ENCODE results near the gene ZNF207. TPM values are rescaled to one million over a fixed set of nuclear protein-coding genes. Genes with fewer than 3 reads are reported as not detected.

Gene ZNF207
- total and polyA plus RNA-seq, 2 donors, result 82.0 to 241 TPM

- no peak for DNase-seq (ENCODE audit: extremely low spot score)
- WGBS, result 94% methylated on average over 15 of the region's 15 CpGs
- no peak overlapping the region for H3K4me3 ChIP-seq (ENCODE audit: low read depth, low read length)
- H3K36me3 ChIP-seq (ENCODE audit: insufficient read depth), result no peaks in the 10 kb centered on the region
- H3K4me1 ChIP-seq (ENCODE audit: insufficient read depth), result no peaks in the 10 kb centered on the region
- H3K27ac ChIP-seq (ENCODE audit: low read depth), result no peak overlapping the region
Measured at GRCh38 chr17:32320847-32321246, 29.1 kb upstream of the ZNF207 start.

- no peak for DNase-seq (ENCODE audit: extremely low spot score)
- no peak overlapping the region for H3K27ac ChIP-seq (ENCODE audit: low read depth)
- 95% methylated on average over 10 of the region's 10 CpGs for WGBS
Measured at GRCh38 chr17:32323046-32323445, 26.9 kb upstream of the ZNF207 start.

GRCh38 chr17:32323811-32324491 is 26.0 kb upstream of the ZNF207 start:
- DNase-seq (ENCODE audit: extremely low spot score), result no peak
- WGBS, result 32% methylated on average over 11 of the region's 11 CpGs
- Histone ChIP-seq H3K27ac (ENCODE audit: low read depth) (no peak overlapping the region), H3K4me3 (ENCODE audit: low read depth, low read length) (no peak overlapping the region), H3K36me3 (ENCODE audit: insufficient read depth) (no peaks in the 10 kb centered on the region), H3K4me1 (ENCODE audit: insufficient read depth) (no peaks in the 10 kb centered on the region)

More at GRCh38 chr17:32323046-32323445, 26.9 kb upstream of the ZNF207 start:
- H3K36me3 ChIP-seq (ENCODE audit: insufficient read depth), result no peaks in the 10 kb centered on the region
- H3K4me3 ChIP-seq (ENCODE audit: low read depth, low read length), result no peak overlapping the region
- H3K4me1 ChIP-seq (ENCODE audit: insufficient read depth), result no peaks in the 10 kb centered on the region

- H3K27ac ChIP-seq (ENCODE audit: low read depth), result no peak overlapping the region
- 93% methylated on average over 1 of the region's 1 CpG for WGBS
- H3K4me3 ChIP-seq (ENCODE audit: low read depth, low read length), result no peak overlapping the region
- H3K4me1 ChIP-seq (ENCODE audit: insufficient read depth), result no peaks in the 10 kb centered on the region
- no peak for DNase-seq (ENCODE audit: extremely low spot score)
- no peaks in the 10 kb centered on the region for H3K36me3 ChIP-seq (ENCODE audit: insufficient read depth)
Measured at GRCh38 chr17:32327911-32328310, 22.0 kb upstream of the ZNF207 start.

GRCh38 chr17:32330147-32330546 is 19.8 kb upstream of the ZNF207 start:
- Histone ChIP-seq H3K4me1 (ENCODE audit: insufficient read depth) (no peaks in the 10 kb centered on the region), H3K36me3 (ENCODE audit: insufficient read depth) (no peaks in the 10 kb centered on the region), H3K4me3 (ENCODE audit: low read depth, low read length) (no peak overlapping the region), H3K27ac (ENCODE audit: low read depth) (no peak overlapping the region)
- 75% methylated on average over 3 of the region's 3 CpGs for WGBS
- DNase-seq (ENCODE audit: extremely low spot score), result no peak

- Histone ChIP-seq H3K27ac (ENCODE audit: low read depth) (no peak overlapping the region), H3K4me3 (ENCODE audit: low read depth, low read length) (no peak overlapping the region), H3K4me1 (ENCODE audit: insufficient read depth) (no peaks in the 10 kb centered on the region), H3K36me3 (ENCODE audit: insufficient read depth) (no peaks in the 10 kb centered on the region)
- DNase-seq (ENCODE audit: extremely low spot score), result no peak
- WGBS, result 83% methylated on average over 3 of the region's 3 CpGs
Measured at GRCh38 chr17:32331243-32332040, 18.5 kb upstream of the ZNF207 start.

- no peak overlapping the region for H3K27ac ChIP-seq (ENCODE audit: low read depth)
- H3K36me3 ChIP-seq (ENCODE audit: insufficient read depth), result no peaks in the 10 kb centered on the region
- DNase-seq (ENCODE audit: extremely low spot score), result no peak
- H3K4me1 ChIP-seq (ENCODE audit: insufficient read depth), result no peaks in the 10 kb centered on the region
- H3K4me3 ChIP-seq (ENCODE audit: low read depth, low read length), result no peak overlapping the region
- WGBS, result 95% methylated on average over 2 of the region's 2 CpGs
Measured at GRCh38 chr17:32333187-32333586, 16.8 kb upstream of the ZNF207 start.

- H3K27ac ChIP-seq (ENCODE audit: low read depth), result no peak overlapping the region
- H3K4me1 ChIP-seq (ENCODE audit: insufficient read depth), result no peaks in the 10 kb centered on the region
- DNase-seq (ENCODE audit: extremely low spot score), result no peak
- no peak overlapping the region for H3K4me3 ChIP-seq (ENCODE audit: low read depth, low read length)
- no peaks in the 10 kb centered on the region for H3K36me3 ChIP-seq (ENCODE audit: insufficient read depth)
Measured at GRCh38 chr17:32335046-32335445, 14.9 kb upstream of the ZNF207 start.

GRCh38 chr17:32335687-32336086 is 14.3 kb upstream of the ZNF207 start:
- H3K27ac ChIP-seq (ENCODE audit: low read depth), result no peak overlapping the region
- 77% methylated on average over 4 of the region's 4 CpGs for whole genome bisulfite sequencing
- H3K4me1 ChIP-seq (ENCODE audit: insufficient read depth), result no peaks in the 10 kb centered on the region
- no peak overlapping the region for H3K4me3 ChIP-seq (ENCODE audit: low read depth, low read length)
- no peaks in the 10 kb centered on the region for H3K36me3 ChIP-seq (ENCODE audit: insufficient read depth)
- no peak for DNase-seq (ENCODE audit: extremely low spot score)

GRCh38 chr17:32341141-32341856 is 8.7 kb upstream of the ZNF207 start:
- no peaks in the 10 kb centered on the region for H3K36me3 ChIP-seq (ENCODE audit: insufficient read depth)
- H3K4me1 ChIP-seq (ENCODE audit: insufficient read depth), result no peaks in the 10 kb centered on the region
- no peak for DNase-seq (ENCODE audit: extremely low spot score)
- WGBS, result 3% methylated on average over 13 of the region's 13 CpGs
- H3K27ac ChIP-seq (ENCODE audit: low read depth), result peak overlapping the region; percentile 53
- H3K4me3 ChIP-seq (ENCODE audit: low read depth, low read length), result peak overlapping the region; percentile 74

- WGBS, result 5% methylated on average over 47 of the region's 47 CpGs
- H3K4me1 ChIP-seq (ENCODE audit: insufficient read depth), result no peaks in the 10 kb centered on the region
- peak within 1 kb of the TSS; percentile 67 for H3K27ac ChIP-seq (ENCODE audit: low read depth)
- DNase-seq (ENCODE audit: extremely low spot score), result peak; percentile 41
- H3K36me3 ChIP-seq (ENCODE audit: insufficient read depth), result no peaks in the 10 kb centered on the region
- peak within 1 kb of the TSS; percentile 74 for H3K4me3 ChIP-seq (ENCODE audit: low read depth, low read length)
Measured at GRCh38 chr17:32341857-32342602, 7.9 kb upstream of the ZNF207 start, which contains the start of gene C17orf75. C17orf75 (minus strand) TSS chr17:32342173; CDS start chr17:32342139, 34 bp downstream.

GRCh38 chr17:32342603-32343325 is 7.2 kb upstream of the ZNF207 start:
- peak overlapping the region; percentile 74 for H3K4me3 ChIP-seq (ENCODE audit: low read depth, low read length)
- 53% methylated on average over 14 of the region's 14 CpGs for WGBS
- DNase-seq (ENCODE audit: extremely low spot score), result no peak
- no peak overlapping the region for H3K27ac ChIP-seq (ENCODE audit: low read depth)
- H3K36me3 ChIP-seq (ENCODE audit: insufficient read depth), result no peaks in the 10 kb centered on the region
- no peaks in the 10 kb centered on the region for H3K4me1 ChIP-seq (ENCODE audit: insufficient read depth)
